Right lung (tissue), 5 donors: ENCODE data around the gene GSG1L. TPM values are rescaled to one million over a fixed set of nuclear protein-coding genes. Genes with fewer than 3 reads are reported as not detected.

Experiments used
- DNase-seq, 2 donors: peaks; one replicate each; pipeline ENCODE4 v3.0.0-alpha.2; 2013
- polyA plus RNA-seq, 5 donors: library from polyadenylated mRNA; unstranded; fragments of 120-200 nt; gene quantifications; one replicate each; pipeline versions ENCODE4 v1.2.1 to v1.2.3, GENCODE V29; 2013; ENCODE audit warnings: inconsistent platforms in 1 of 5, low replicate concordance in 1 of 5; ENCODE audit not compliant: insufficient read length in 5 of 5, insufficient read depth in 1 of 5

GSG1L gene
- polyA plus RNA-seq, 5 donors = 0.88 to 1.5 (median 0.99) TPM

GRCh38 chr16:27820646-27821345, 242.7 kb downstream of the GSG1L start:
- DNase-seq = no peak

- DNase-seq = no peak
These were observed 243.5 kb downstream of the GSG1L start for GRCh38 chr16:27819881-27820610.

GRCh38 chr16:27819356-27819755, 244.2 kb downstream of the GSG1L start:
- DNase-seq = no peak

DNA sequence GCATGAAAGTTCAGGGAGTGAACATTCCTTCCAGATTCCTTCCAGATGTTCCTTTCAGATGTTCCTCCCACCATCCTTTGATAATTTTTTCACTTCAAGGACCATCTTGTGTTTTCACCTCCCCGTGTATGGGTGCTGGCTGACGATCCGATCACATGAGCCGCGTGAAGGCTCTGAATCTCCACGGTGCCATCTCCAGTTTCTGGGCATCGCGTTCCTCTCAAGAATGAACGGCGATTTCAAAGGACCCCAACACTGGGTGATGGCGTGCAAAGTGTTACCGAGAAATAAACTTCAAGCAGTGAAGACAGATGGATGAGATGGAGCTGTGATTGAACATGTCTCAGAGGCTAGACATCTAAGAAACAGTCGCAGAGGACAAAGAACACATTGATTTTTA, 245.3 kb downstream of the GSG1L start:
- DNase-seq = no peak

- DNase-seq = no peak
These were observed 246.5 kb downstream of the GSG1L start for GRCh38 chr16:27817038-27817437.

DNA sequence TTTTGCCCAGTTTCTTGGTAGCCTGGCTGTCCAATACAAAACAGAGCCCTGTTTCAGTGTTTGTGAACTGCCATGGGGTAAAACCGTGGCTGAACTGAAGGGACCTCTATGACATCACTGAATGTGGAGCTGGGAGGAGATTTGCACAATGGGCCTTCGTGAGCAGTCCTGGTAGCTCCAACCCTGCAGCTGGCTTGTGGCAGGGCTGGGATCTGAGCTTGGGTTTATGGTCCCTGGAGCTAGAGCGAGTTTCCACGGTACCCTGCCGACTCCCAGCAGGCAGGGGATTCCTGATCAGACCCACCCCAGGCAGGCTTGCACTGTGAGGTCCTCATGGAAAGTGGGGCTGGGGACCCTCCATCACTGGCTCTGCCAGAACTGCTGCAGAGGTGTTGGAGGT, 247.0 kb downstream of the GSG1L start:
- DNase-seq = no peak

GRCh38 chr16:27813591-27813990, 249.9 kb downstream of the GSG1L start:
- no peak for DNase-seq

DNA sequence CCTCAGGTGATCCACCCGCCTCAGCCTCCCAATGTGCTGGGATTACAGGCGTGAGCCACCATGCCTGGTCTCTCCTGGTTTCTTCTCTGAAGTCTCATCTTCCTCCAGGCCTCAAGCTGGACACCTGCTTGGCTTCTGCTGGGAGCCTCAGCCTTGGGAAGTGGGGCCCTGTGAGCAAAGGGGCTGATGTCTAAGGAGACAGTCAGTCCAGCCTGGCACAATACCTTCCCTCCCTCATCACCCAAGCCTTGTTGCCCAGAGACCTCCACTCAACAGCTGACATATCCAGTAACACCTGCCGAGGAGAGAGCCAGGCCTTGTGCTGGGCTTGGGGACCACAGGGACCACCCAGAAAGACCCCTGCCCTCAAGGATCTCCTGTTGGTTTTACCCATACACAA, 251.6 kb downstream of the GSG1L start:
- no peak for DNase-seq

- DNase-seq = no peak
These were observed 256.5 kb downstream of the GSG1L start for GRCh38 chr16:27806986-27807385.

DNA sequence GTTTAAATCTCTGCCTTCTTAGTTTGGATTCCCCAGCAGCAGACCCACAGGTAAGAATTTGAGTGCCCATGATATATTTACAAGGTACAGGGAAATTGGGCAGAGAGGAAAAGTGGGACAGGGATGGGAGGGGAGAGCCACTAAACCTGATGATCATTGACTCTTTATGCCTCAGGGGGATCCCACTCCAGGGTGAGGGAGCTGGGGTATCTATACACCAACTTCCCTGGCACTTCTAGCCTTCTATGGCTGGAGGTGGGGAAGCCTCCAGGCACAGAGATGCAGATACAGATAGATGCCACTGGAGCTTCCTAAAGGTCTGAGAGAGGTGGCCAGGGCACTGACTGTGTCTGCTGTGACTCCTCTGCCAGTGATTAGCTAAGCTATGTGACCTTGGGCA, 257.1 kb downstream of the GSG1L start:
- no peak for DNase-seq

DNA sequence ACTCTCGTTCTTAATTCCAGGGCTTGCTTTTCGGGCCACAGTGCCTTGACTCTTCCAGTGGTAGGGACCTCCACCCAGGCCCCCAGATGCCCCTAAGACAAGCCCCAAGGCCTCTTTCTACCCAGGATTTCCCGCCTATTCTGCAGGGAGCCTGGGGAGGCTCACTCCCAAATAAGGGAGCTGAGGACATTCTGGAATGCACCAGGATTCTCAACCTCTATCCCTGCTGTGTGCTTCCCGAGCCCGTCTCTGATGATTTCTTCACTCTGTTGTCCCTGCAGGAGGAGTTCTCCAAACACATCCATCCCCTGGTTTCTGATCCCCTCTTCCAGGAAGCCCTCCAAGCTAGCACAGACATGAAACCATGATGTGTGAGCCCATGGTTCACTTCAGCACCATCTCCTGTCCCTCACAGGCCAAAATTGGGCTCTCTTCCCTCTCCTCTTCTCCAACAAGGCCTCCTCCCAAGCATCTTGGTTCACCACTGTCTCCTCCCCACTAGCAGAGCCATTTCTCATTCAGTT, 257.6 kb downstream of the GSG1L start:
- no peak for DNase-seq

DNA sequence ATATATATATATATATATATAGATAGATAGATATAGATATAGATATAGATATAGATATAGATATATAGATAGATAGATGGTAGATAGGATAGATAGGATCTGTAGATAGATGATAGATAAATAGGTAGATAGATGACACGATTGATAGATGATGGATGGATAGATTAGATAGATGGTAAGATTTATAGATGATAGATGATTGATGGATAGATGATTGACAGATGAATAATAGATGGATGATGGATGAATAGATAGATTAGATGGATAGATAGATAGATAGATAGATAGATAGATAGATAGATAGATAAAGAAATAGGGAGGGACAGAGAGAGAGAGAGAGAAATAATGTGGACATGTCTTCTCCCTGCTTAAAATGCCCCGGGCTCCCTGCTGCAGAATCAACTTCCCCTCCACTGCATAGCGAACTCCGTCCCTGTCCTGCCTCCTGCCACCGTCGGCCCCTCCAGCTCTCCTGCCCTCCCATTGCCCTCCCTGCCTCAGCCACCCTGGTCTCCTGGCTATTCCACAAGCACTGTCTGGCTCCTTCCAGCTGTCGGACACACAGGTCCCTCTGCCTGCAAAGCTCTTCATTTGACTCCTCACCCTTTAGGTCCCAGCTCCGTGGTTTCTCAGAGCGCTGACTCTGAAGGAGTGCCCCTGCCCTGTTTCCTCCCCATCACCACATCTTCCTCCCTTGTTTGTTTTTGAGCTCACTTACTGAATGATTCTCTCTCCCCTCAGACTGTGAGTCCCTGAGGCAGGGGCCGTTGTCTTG, 259.6 kb downstream of the GSG1L start:
- no peak for DNase-seq

- DNase-seq = no peak
These were observed 260.7 kb downstream of the GSG1L start for GRCh38 chr16:27802664-27803439.

- peak in 1 of 2 donors; percentile 28 for DNase-seq
These were observed 262.1 kb downstream of the GSG1L start for GRCh38 chr16:27801289-27801945.

GRCh38 chr16:27800817-27801216, 262.7 kb downstream of the GSG1L start:
- DNase-seq = no peak

- no peak for DNase-seq
These were observed 263.6 kb downstream of the GSG1L start for GRCh38 chr16:27799896-27800295.

DNA sequence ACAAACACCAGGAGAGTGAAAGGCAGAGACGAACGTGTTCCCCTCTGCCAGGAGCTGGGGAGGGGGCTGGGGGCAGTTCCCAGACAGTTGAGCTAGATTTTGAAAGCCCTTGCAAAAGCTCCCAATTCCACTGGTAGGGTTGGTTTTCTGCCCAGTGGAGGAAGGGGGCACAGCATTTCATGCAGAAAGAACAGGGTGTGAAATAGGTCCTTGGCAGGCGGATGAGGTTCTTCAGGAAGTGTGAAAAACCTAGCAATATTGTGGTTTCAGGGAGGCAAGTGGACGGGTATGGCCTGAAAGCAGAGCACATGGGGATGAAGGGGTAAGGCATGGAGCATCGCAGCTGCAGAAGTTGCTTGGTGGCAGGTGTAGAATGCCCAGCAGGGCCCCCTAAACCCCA, 265.3 kb downstream of the GSG1L start:
- no peak for DNase-seq

DNA sequence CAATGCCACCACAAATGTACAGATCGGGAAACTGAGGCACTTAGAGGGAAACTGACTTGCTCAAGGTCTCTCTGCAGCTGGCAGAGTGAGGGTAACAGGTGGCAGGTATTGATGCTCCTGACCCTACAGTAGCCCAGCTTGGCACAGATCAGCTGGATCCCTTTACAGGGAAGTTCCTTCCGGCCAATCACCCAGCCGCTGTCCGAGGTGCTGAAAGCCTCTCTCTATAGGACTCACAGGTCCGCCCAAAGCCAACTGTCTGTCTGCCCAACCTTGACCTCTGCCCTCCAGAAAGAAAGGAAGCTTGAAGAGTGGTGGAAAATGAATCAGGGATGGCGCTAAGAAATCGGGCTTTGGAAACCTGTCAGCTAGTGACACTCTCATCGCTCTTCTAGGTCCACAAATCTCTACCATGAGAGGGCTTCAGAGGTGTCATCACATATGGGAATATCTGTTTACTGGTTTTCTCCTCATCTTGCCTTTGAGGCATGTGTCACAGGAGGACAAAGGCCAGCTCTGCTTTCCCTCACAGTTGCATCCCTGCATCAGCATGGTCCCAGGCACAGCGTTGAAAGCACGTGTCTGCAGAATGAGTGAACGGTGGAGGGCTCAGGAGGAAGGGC, 267.4 kb downstream of the GSG1L start:
- DNase-seq = peak in 1 of 2 donors; percentile 37

- no peak for DNase-seq
These were observed 270.3 kb downstream of the GSG1L start for GRCh38 chr16:27793249-27793622.

DNA sequence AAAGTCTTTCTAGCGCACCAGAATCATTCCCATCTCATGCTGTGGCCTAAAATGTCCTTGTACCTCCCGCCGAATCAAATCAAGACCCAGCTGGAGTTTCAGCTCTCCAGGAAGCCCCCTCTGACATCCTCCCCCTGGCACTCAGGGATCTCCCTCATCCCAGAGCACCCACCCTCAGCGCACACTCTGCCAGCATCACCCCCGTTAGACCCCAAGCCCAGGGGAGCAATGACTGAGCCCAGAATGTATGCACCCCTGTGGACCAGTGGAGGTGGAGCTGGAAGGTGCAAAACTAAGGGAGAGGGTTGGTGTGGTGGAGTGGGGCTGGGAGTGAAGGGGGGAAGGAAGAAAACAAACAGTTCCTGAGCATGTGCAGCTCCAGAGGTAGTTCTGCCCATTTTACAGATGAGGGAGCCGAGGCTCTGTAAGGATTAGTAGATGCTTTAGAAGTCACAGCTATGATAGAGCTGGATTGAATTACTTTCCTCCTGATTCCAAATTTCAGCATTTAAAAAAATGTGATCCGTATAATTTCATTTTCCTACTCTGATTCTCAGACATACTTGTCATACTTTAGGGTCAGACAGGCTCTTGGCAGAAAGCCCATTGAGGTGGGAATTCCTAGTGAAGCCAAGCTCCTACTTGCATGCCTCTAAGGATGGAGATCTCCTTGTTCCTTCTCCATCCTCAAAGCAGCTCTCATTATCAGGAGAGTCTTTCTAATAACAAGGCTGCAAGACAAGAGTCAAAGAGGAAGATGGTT, 270.8 kb downstream of the GSG1L start:
- DNase-seq = no peak
